Transverse colon (tissue), 4 donors: ENCODE data around the gene SYT17. TPM values are rescaled to one million over a fixed set of nuclear protein-coding genes. Genes with fewer than 3 reads are reported as not detected.

Source experiments
- DNase-seq: peaks from one replicate; pipeline ENCODE4 v3.0.0-alpha.2; 2019
- H3K27ac ChIP-seq, 4 donors: fragments of 200-600 bp; sonication (generic); 2 replicates each; pipeline ENCODE4 v1.5.1; 2016 to 2018; ENCODE audit warnings: inconsistent platforms in 4 of 4
- H3K27me3 ChIP-seq: fragments of 200-600 bp; sonication (generic); 2 replicates; pipeline ENCODE4 v1.5.1; 2017; ENCODE audit warnings: inconsistent platforms
- H3K36me3 ChIP-seq, 4 donors: fragments of 200-600 bp; sonication (generic); 2 replicates each; pipeline ENCODE4 v1.5.1; 2017 to 2019; ENCODE audit warnings: inconsistent platforms in 4 of 4
- H3K4me1 ChIP-seq, 4 donors: fragments of 200-600 bp; sonication (generic); 2 replicates each; pipeline ENCODE4 v1.5.1; 2017 to 2020; ENCODE audit warnings: inconsistent platforms in 4 of 4
- H3K4me3 ChIP-seq, 4 donors: fragments of 200-600 bp; sonication (generic); 1 replicate in 1 of 4; 2 replicates in 3 of 4; pipeline versions ENCODE4 v1.5.1 to v1.6.1; 2017 to 2019; ENCODE audit warnings: inconsistent platforms in 4 of 4
- H3K9me3 ChIP-seq, 2 donors: fragments of 200-600 bp; sonication (generic); 2 replicates each; pipeline ENCODE4 v1.5.1; 2017 to 2019; ENCODE audit warnings: inconsistent platforms in 2 of 2
- CTCF ChIP-seq, 5 experiments: fragments of 200-600 bp in 3 of 5; fragments of 450-650 bp in 2 of 5; sonication (generic) in 3 of 5; IDR thresholded peaks; 1 replicate in 2 of 5; 2 replicates in 3 of 5; pipeline ENCODE4 v1.5.1; 2016 to 2017; ENCODE audit warnings: antibody characterized with exemption in 5 of 5, inconsistent platforms in 3 of 5, mild to moderate bottlenecking in 2 of 5, moderate library complexity in 1 of 5
- EP300 ChIP-seq: sonication (generic); formaldehyde crosslinking; IDR thresholded peaks from one replicate; pipeline ENCODE4 v1.6.1; 2017; ENCODE audit warnings: antibody characterized with exemption, low read depth
- POLR2A ChIP-seq: fragments of 450-650 bp; IDR thresholded peaks from one replicate; pipeline ENCODE4 v1.6.1; 2016; ENCODE audit warnings: antibody characterized with exemption, mild to moderate bottlenecking, moderate library complexity
- POLR2AphosphoS5 ChIP-seq, 3 donors: sonication (generic); formaldehyde crosslinking; IDR thresholded peaks; one replicate each; pipeline ENCODE4 v1.6.1; 2016; ENCODE audit warnings: antibody characterized with exemption in 3 of 3
- WGBS, 2 donors: methylation state at CpG; one replicate each; pipeline ENCODE4 v1.1.5; 2018; ENCODE audit warnings: low coverage in 1 of 2; 5-methylcytosine and 5-hydroxymethylcytosine counted together
- in situ Hi-C, 4 donors: fragments of 200-750 bp; cut with MboI; loops; one replicate each; pipeline versions ENCODE4 v1.15.0 to v1.15.1; 2017; ENCODE audit warnings: low sequenced_read_pairs in 3 of 4, low pct_ligation_motif_present in 1 of 4, low pct_unique_long_range_greater_than_20kb in 1 of 4
- intact Hi-C: fragments of 100-400 bp; cut with DNase I; formaldehyde crosslinking; loops from one replicate; pipeline ENCODE4 v1.15.1; 2023; ENCODE audit warnings: low total_unique reads
- total RNA-seq, 4 donors: library from RNA; depleted of rRNA; stranded (reverse); fragments of >200 nt; gene quantifications; one replicate each; pipeline ENCODE4 v1.1.0, GENCODE V29; 2016

Gene SYT17
- total RNA-seq, 4 donors from 2014 or later, result 9.1 to 51.7 (median 19.1) TPM

GRCh38 chr16:19314718-19315425 lies 146.8 kb downstream of the SYT17 start:
- no peaks in the 10 kb centered on the region for H3K4me1 ChIP-seq
- no peak for TF ChIP-seq POLR2AphosphoS5 (IDR thresholded peaks at IDR 0.05)
- TF ChIP-seq EP300, result no peak
- no peak for TF ChIP-seq CTCF (IDR thresholded peaks at IDR 0.05)
- no peak for TF ChIP-seq POLR2A
- H3K27ac ChIP-seq, result no peak overlapping the region
- WGBS, 2 donors, result 85% methylated on average over 2 of the region's 2 CpGs; no CpG with 5 or more reads in 1 of the 2 donors
- intact Hi-C loops (no loop called here), in situ Hi-C loops (no loop called here)
- no peaks in the 10 kb centered on the region for H3K36me3 ChIP-seq
- no peaks in the 10 kb centered on the region for H3K9me3 ChIP-seq
- H3K4me3 ChIP-seq, result no peak overlapping the region
- H3K27me3 ChIP-seq, result no peaks in the 10 kb centered on the region
- no peak for DNase-seq

GRCh38 chr16:19315889-19316433 lies 147.9 kb downstream of the SYT17 start:
- WGBS, 2 donors, result 58 to 71% methylated on average over 1 to 5 of the region's 5 CpGs
- in situ Hi-C loops, result no loop called here
- H3K27ac ChIP-seq, result no peak overlapping the region
- no peaks in the 10 kb centered on the region for H3K9me3 ChIP-seq
- H3K4me1 ChIP-seq, result no peaks in the 10 kb centered on the region
- intact Hi-C loops, result no loop called here
- no peak overlapping the region for H3K4me3 ChIP-seq
- H3K36me3 ChIP-seq, result no peaks in the 10 kb centered on the region
- H3K27me3 ChIP-seq, result no peaks in the 10 kb centered on the region
- no peak for DNase-seq
- TF ChIP-seq CTCF (IDR thresholded peaks at IDR 0.05), result no peak
- no peak for TF ChIP-seq POLR2AphosphoS5 (IDR thresholded peaks at IDR 0.05)
- no peak for TF ChIP-seq POLR2A
- TF ChIP-seq EP300, result no peak

GRCh38 chr16:19316846-19317245 lies 148.8 kb downstream of the SYT17 start:
- H3K4me1 ChIP-seq, result no peaks in the 10 kb centered on the region
- WGBS, 2 donors, result 66 to 75% methylated on average over 4 to 7 of the region's 7 CpGs
- no peak for DNase-seq
- no peak overlapping the region for H3K4me3 ChIP-seq
- no peaks in the 10 kb centered on the region for H3K27me3 ChIP-seq
- H3K27ac ChIP-seq, result no peak overlapping the region
- H3K36me3 ChIP-seq, result no peaks in the 10 kb centered on the region
- no peaks in the 10 kb centered on the region for H3K9me3 ChIP-seq
- intact Hi-C loops (no loop called here), in situ Hi-C loops (no loop called here)
- TF ChIP-seq CTCF (IDR thresholded peaks at IDR 0.05), result no peak
- TF ChIP-seq EP300, result no peak
- no peak for TF ChIP-seq POLR2AphosphoS5 (IDR thresholded peaks at IDR 0.05)
- TF ChIP-seq POLR2A, result no peak

Other genes with a start within 250 kb of the SYT17 start
- 100 to 1,000 TPM; 115 to 159 (median 127) TPM for gene SMG1, start 241.8 kb upstream of the SYT17 start, total RNA-seq
- gene TMC7, start 184.3 kb upstream of the SYT17 start, total RNA-seq, result 1 to 10 TPM; 4.4 to 9.7 (median 6.2) TPM
- gene COQ7, start 100.6 kb upstream of the SYT17 start, total RNA-seq, result 10 to 100 TPM; 18.1 to 40.4 (median 27.1) TPM
- gene ITPRIPL2, start 54.3 kb upstream of the SYT17 start, total RNA-seq, result 10 to 100 TPM; 22.9 to 79.3 (median 48.0) TPM
- not detected for gene CLEC19A, start 117.5 kb downstream of the SYT17 start, total RNA-seq
- 10 to 100 TPM; 14.5 to 94.6 (median 82.4) TPM for gene TMC5, start 249.6 kb downstream of the SYT17 start, total RNA-seq